GM21515 (cell line): ENCODE data around the gene FAM221B.
A peak's percentile ranks its signal among the peaks of the same experiment; 100 is the strongest.

Source experiments
- ATAC-seq: cut with Tn5 transposase; IDR thresholded peaks from one replicate; pipeline ENCODE4 v1.9.1; 2021; ENCODE audit not compliant: unreplicated experiment

FAM221B gene

GRCh38 chr9:35828716-35829083 is at the start of gene FAM221B:
TSS of gene FAM221B (minus strand) at chr9:35828732. CDS start at chr9:35826161, 2,571 bp downstream.
- peak; percentile 5 for ATAC-seq

GRCh38 chr9:35872505-35872904 is 44.0 kb upstream of the FAM221B start:
- ATAC-seq, result no peak

- ATAC-seq, result no peak
Observed at GRCh38 chr9:35871545-35871944, 43.0 kb upstream of the FAM221B start.

GRCh38 chr9:35870351-35870923 is 41.9 kb upstream of the FAM221B start, which contains the start of gene OR13J1:
TSS of gene OR13J1 (minus strand) at chr9:35870401. CDS start at chr9:35870401, 0 bp downstream.
- no peak for ATAC-seq

- no peak for ATAC-seq
Observed at GRCh38 chr9:35869621-35870216, 41.2 kb upstream of the FAM221B start.

- no peak for ATAC-seq
Observed at GRCh38 chr9:35868933-35869332, 40.4 kb upstream of the FAM221B start.

GRCh38 chr9:35867538-35867937 is 39.0 kb upstream of the FAM221B start:
- no peak for ATAC-seq

GRCh38 chr9:35864695-35865255 is 36.2 kb upstream of the FAM221B start:
- ATAC-seq, result no peak

- ATAC-seq, result no peak
Observed at GRCh38 chr9:35863583-35863982, 35.1 kb upstream of the FAM221B start.

- ATAC-seq, result no peak
Observed at GRCh38 chr9:35862328-35862727, 33.8 kb upstream of the FAM221B start.

- no peak for ATAC-seq
Observed at GRCh38 chr9:35861161-35861897, 32.8 kb upstream of the FAM221B start.

- no peak for ATAC-seq
Observed at GRCh38 chr9:35859990-35860339, 31.4 kb upstream of the FAM221B start.

- no peak for ATAC-seq
Observed at GRCh38 chr9:35859310-35859989, 30.9 kb upstream of the FAM221B start.

- no peak for ATAC-seq
Observed at GRCh38 chr9:35858458-35858857, 29.9 kb upstream of the FAM221B start.

- ATAC-seq, result no peak
Observed at GRCh38 chr9:35856882-35857281, 28.4 kb upstream of the FAM221B start.

- no peak for ATAC-seq
Observed at GRCh38 chr9:35856206-35856605, 27.7 kb upstream of the FAM221B start.

GRCh38 chr9:35854091-35854762 is 25.7 kb upstream of the FAM221B start:
- no peak for ATAC-seq

- ATAC-seq, result no peak
Observed at GRCh38 chr9:35852876-35853865, 24.6 kb upstream of the FAM221B start.

GRCh38 chr9:35852267-35852815 is 23.8 kb upstream of the FAM221B start:
- ATAC-seq, result no peak
